Activated CD8-positive, alpha-beta T cell treated with anti-CD3 and anti-CD28 coated beads for 36 hours (primary cell): ENCODE data around the gene PTPRCAP. TPM values are rescaled to one million over a fixed set of nuclear protein-coding genes. Genes with fewer than 3 reads are reported as not detected.

Experiments used
- ATAC-seq: fragments of 200-7000 bp; cut with Tn5 transposase; one replicate; pipeline ENCODE4 v1.10.0; 2021; ENCODE audit warnings: mild to moderate bottlenecking, moderate library complexity
- CTCF ChIA-PET: fragments of 350-600 bp; sonication (Branson Sonifier 250); formaldehyde crosslinking; loops from one replicate; lab custom pipeline; 2021; ENCODE audit warnings: antibody characterized with exemption; lab: Charles Lee
- POLR2A ChIA-PET: fragments of 350-600 bp; sonication (Branson Sonifier 250); formaldehyde crosslinking; loops from one replicate; lab custom pipeline; 2021; ENCODE audit warnings: antibody characterized with exemption; lab: Charles Lee
- DNase-seq: peaks from one replicate; pipeline ENCODE4 v3.0.0-alpha.2; 2020
- H3K27ac Mint-ChIP-seq: one replicate; pipeline ENCODE4 v1.8.0; 2021; ENCODE audit warnings: mild to moderate bottlenecking, mixed read lengths
- H3K27me3 Mint-ChIP-seq: one replicate; pipeline ENCODE4 v1.8.0; 2021; ENCODE audit warnings: mixed read lengths
- H3K36me3 Mint-ChIP-seq: one replicate; pipeline ENCODE4 v1.8.0; 2021; ENCODE audit warnings: low read depth, mixed read lengths
- H3K4me1 Mint-ChIP-seq: one replicate; pipeline ENCODE4 v1.8.0; 2021; ENCODE audit warnings: low read depth, mixed read lengths
- H3K4me3 Mint-ChIP-seq: one replicate; pipeline ENCODE4 v1.8.0; 2021; ENCODE audit warnings: mild to moderate bottlenecking, moderate library complexity, mixed read lengths
- H3K9me3 Mint-ChIP-seq: one replicate; pipeline ENCODE4 v1.8.0; 2021; ENCODE audit warnings: mixed read lengths
- intact Hi-C: fragments of 100-400 bp; cut with micrococcal nuclease; formaldehyde crosslinking; loops from one replicate; pipeline ENCODE4 v1.10.0; 2022
- total RNA-seq, 2 experiments: library from RNA; stranded (reverse); gene quantifications; one replicate each; pipeline ENCODE4 v1.2.3, GENCODE V29; 2021
- TF ChIP-seq, protein P1 (sequence below): fragments of 200-600 bp; IDR thresholded peaks from one replicate; pipeline ENCODE4 v1.8.0; 2022; ENCODE audit warnings: antibody characterized with exemption, mild to moderate bottlenecking

Gene PTPRCAP
- total RNA-seq, 2 experiments from 2014 or later: 107 to 114 TPM

DNA sequence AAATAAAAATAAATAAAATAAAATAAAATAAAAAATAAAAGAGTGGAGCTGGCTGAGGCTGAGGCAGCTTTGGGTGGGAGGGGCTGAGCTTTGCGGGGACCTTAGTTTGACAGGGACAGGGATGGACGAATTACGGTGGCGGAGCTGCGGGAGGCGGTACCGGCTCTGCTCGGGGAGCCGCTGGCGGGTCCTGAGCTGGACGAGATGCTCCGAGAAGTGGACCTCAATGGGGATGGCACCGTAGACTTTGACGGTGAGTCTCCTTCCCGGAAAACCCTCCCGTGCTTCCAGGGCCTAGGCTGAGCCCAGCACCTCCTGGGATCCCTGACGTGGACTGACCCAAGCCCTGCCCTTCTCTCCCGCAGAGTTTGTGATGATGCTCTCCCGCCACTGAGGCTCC lies 20.8 kb upstream of the PTPRCAP start:
- ChIA-PET CTCF (interaction anchor here (2.6 kb wide), 1 partner anchor 112 kb away, joined by 5 read pairs; no protein-coding TSS in a partner anchor), POLR2A (interaction anchor here (0.8 to 1.7 kb wide), 3 partner anchors 10 to 14 kb away, joined by 3 to 5 read pairs (median 4); no protein-coding TSS in a partner anchor)
- Mint-ChIP-seq H3K4me1 (no peaks in the 10 kb centered on the region), H3K36me3 (no peaks in the 10 kb centered on the region), H3K27ac (no peak overlapping the region), H3K9me3 (no peaks in the 10 kb centered on the region), H3K27me3 (no peaks in the 10 kb centered on the region), H3K4me3 (no peak overlapping the region)
- DNase-seq (no peak), ATAC-seq (no peak)
- TF ChIP-seq, protein P1, sequence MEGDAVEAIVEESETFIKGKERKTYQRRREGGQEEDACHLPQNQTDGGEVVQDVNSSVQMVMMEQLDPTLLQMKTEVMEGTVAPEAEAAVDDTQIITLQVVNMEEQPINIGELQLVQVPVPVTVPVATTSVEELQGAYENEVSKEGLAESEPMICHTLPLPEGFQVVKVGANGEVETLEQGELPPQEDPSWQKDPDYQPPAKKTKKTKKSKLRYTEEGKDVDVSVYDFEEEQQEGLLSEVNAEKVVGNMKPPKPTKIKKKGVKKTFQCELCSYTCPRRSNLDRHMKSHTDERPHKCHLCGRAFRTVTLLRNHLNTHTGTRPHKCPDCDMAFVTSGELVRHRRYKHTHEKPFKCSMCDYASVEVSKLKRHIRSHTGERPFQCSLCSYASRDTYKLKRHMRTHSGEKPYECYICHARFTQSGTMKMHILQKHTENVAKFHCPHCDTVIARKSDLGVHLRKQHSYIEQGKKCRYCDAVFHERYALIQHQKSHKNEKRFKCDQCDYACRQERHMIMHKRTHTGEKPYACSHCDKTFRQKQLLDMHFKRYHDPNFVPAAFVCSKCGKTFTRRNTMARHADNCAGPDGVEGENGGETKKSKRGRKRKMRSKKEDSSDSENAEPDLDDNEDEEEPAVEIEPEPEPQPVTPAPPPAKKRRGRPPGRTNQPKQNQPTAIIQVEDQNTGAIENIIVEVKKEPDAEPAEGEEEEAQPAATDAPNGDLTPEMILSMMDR: no peak
- intact Hi-C loops: no loop called here

DNA sequence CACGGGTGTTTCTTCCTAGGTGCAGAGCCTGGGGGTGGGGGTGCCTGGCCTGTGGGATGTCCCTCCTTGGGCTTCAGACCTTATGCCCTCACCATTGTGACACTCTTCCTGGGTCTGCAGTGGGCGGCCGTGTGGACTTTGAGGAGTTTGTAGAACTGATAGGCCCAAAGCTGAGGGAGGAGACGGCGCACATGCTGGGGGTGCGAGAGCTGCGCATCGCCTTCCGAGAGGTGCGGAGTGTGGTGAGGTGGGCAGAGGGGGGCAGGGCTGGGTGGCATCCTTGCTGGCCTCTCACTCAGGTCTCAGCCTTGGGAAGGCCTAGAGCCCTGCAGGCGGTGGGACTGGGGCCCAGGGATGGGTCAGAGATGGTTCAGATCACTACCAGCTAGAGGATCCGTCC lies 20.0 kb upstream of the PTPRCAP start:
- intact Hi-C loops: no loop called here
- POLR2A ChIA-PET: interaction anchor here (1.0 to 1.5 kb wide), 2 partner anchors 10 to 28 kb away, joined by 3 to 6 read pairs; no protein-coding TSS in a partner anchor
- H3K4me1 Mint-ChIP-seq: no peaks in the 10 kb centered on the region
- no peaks in the 10 kb centered on the region for H3K27me3 Mint-ChIP-seq
- H3K4me3 Mint-ChIP-seq: no peak overlapping the region
- CTCF ChIA-PET: no interaction called here
- ATAC-seq: no peak
- DNase-seq: no peak
- H3K27ac Mint-ChIP-seq: no peak overlapping the region
- H3K36me3 Mint-ChIP-seq: no peaks in the 10 kb centered on the region
- no peaks in the 10 kb centered on the region for H3K9me3 Mint-ChIP-seq
- TF ChIP-seq, protein P1: no peak

DNA sequence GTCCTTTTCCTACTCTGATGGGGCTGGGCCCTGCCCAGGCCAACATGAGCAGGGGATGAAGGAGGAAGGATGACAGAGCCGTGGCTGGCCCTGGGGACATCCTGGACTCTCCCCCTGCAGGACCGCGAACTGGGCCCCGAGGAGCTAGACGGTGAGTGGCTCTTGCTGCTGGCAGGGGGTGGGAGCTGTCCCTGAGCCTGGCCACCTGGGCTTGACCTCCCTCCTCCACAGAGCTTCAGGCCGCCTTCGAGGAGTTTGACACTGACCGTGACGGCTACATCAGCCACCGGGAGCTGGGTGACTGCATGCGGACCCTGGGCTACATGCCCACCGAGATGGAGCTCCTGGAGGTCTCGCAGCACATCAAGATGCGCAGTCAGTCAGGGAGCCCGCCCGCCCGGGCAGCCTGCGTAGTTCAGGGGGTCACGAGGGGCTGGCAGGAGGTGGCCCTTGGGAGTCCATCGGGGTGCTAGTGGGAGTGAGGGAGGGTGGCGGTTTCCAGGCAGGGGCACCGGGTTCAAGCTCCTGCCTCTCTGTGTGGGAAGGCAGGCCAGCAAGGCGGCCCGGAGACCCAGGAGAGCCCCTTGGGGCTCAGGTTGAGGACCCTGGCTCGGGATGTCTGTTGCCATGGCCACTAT lies 18.7 kb upstream of the PTPRCAP start:
- intact Hi-C loops: no loop called here
- Mint-ChIP-seq H3K27ac (no peak overlapping the region), H3K27me3 (no peaks in the 10 kb centered on the region), H3K36me3 (no peaks in the 10 kb centered on the region), H3K9me3 (no peaks in the 10 kb centered on the region), H3K4me1 (no peaks in the 10 kb centered on the region), H3K4me3 (no peak overlapping the region)
- TF ChIP-seq, protein P1: no peak
- ATAC-seq (no peak), DNase-seq (no peak)
- POLR2A ChIA-PET: interaction anchor here (0.9 to 1.5 kb wide), 4 partner anchors 9 to 29 kb away, joined by 3 to 6 read pairs (median 3); partner anchors contain the start of gene PTPRCAP
- CTCF ChIA-PET: no interaction called here

DNA sequence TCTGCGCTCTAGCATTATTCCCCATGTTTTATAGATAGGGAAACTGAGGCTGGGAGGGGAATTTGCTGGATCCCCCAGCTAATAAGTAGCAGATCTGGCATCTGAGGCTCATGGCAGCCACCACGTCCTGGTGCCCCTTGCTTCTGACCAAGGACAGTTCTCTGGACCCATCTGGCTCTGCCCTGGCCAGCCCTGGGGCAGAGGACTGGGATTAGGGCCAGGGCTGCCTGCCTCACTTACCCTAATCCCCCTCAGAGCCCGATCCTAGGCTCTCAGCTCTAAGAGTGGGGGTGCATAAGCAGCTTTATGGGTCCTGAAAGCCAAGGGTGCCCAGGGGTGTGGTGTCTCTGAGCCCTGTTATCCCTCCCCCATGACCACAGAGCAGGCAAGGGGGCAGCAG lies 17.6 kb upstream of the PTPRCAP start, which contains the start of gene CABP4:
TSS of gene CABP4 (plus strand) at position 301 of the 400 bp plus-strand sequence. CDS start at position 371, 70 bp downstream.
- peaks cover 4% of the 10 kb centered on the region for H3K4me1 Mint-ChIP-seq
- no peaks in the 10 kb centered on the region for H3K27me3 Mint-ChIP-seq
- CTCF ChIA-PET: no interaction called here
- H3K4me3 Mint-ChIP-seq: no peak within 1 kb of the TSS
- ATAC-seq (no peak), DNase-seq (no peak)
- TF ChIP-seq, protein P1: no peak
- POLR2A ChIA-PET: interaction anchor here (0.9 to 1.8 kb wide), 3 partner anchors 13 to 215 kb away, joined by 3 to 8 read pairs (median 6); no protein-coding TSS in a partner anchor
- H3K9me3 Mint-ChIP-seq: no peaks in the 10 kb centered on the region
- intact Hi-C loops: no loop called here
- H3K27ac Mint-ChIP-seq: no peak within 1 kb of the TSS
- no peaks in the 10 kb centered on the region for H3K36me3 Mint-ChIP-seq
